Fibroblast of peridontal ligament (primary cell): ENCODE measurements around the gene IGSF9.

Experiments
- DNase-seq: peaks from one replicate; pipeline ENCODE4 v3.0.0-alpha.2; 2010; ENCODE audit errors: extremely low read depth

IGSF9 gene

DNA sequence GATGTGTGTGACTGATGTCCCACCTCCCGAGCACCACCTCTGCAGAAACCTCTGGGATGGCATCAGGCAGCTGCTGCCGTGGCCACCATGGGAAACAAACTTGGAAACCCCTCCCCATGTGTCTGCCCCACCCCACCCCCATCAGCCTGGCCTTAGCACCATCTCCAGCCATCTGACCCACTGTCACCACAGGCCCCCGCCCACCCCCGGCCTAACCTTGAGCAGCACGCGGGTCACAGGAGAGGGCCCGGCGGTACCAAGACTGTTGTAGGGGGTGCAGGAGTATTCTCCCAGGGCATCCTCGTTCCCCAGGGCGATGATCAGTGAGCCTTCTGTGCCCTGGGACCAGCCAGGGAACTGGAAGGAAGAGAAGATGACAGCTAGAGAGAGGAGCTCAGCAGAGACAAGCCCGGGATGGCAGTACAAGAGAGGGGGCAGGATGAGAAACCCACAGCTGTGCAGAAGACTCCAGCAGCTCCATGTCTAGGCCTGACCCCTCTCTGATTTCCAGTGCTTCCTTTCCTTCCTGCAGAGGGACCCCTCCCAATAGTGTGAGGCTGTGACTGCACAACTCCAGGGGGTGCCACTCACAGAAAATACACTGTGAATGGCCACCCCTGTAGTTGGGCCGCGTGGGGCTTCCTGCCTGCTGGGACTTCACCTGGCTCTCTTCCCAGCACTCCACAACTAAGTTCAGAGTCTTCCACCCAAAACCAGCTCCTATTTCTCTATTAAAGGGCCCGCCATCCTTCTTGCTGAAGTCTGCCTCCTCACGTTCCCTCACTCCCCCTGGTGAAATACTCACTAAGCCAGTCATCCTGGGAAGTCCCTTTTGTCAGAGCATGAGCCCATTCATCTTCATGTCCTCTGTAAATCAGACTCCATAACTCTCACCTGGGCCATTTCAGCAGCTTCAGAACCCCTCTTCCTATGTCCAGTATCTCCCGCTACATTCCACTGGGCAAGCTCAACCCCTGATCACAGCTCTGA is 12.8 kb downstream of the IGSF9 start:
- peak; percentile 27 for DNase-seq

GRCh38 chr1:159931795-159932173 is 13.6 kb downstream of the IGSF9 start:
- no peak for DNase-seq

DNA sequence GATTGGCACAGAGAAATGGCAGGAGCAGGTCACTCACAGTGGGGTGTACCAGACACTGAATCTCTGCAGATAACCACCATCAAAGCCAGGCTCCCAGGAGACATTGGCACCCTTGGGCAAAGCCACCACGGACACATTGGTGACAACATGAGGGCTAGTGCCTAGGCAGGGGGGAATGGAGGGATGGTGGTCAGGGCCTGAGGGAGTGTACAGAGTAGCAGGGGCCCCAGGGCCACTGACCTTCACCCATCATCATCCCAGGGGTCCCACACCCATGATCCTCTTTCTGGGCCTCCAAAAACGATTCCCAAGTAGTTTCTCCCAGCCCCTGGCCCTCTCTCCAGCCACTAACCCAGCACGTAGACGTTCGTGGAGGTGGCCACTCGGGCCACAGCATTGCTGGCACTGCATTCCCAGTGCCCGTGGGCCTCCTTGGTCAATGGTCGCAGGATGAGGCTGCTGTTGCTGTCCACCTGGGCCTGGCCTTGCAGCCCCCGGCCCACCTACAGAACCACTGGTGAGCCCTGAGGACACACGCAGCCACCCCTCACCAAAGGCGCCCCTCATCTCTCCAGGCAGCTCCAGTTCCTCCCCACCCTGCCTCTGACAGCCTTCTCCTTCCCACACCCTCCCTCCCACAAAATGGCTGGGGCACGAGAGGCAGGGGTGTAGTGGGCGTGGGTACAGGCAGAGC is 14.2 kb downstream of the IGSF9 start:
- no peak for DNase-seq

DNA sequence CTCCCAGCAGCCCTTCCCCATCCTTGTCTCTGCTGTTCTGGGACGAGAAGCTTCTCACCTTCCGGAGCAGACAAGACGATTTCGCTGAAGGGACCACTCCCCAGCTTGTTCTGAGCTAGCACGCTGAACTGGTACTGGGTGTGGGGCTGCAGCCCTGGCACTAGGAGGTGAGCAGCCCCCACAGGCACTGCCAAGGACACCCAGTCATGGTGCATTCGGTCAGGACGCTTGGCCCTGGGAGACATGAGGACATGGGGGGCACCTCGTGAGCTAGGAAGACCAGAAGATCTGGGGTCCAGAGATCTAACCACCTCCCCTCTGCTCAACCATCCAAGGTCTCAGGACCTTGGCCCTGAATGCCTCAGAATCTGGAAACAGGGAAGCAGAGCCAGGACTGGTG is 14.8 kb downstream of the IGSF9 start:
- DNase-seq: no peak

GRCh38 chr1:159930216-159930615 is 15.2 kb downstream of the IGSF9 start:
- DNase-seq: no peak

DNA sequence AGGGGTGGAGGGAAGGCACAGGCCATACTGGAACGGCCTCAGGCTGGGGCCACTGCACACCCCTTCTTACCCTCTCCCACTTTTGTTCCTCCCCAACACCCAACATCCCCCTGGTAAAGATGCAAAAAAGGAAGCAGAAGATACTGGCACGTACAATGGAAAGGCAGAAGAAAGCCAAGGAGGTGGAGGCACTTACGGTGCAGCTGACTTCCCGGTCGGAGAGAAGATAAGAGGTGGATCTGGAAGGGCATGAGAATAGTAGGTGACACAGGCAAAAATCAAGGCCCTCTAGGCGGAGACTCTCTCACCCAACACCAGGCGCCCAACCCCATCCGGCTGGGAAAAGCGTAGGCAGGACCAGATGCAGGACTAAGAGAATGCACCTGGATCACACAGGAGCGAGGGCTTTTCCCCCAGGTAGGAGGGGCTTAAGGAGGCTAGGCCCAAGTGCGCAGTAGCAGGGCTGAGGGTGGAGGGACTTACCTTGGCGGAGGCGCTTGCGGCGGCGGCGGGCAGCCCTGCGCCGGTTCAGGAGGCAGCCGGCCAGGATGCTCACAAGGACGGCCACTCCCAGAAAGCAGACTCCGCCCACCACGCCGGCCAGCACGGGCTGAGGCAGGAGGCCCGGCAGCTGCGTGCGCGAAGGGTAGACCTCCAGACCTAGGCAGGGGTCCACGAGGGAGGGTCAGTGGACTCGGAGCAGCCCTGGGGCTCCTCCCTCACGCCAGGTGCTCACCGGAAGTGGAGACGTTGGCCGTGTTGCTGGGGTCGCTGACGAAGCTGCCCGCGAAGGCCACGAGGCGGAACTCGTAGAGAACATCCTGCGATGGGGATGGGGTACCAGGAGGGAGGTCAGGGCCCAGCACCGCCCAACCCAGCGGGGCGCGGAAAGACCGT is 16.0 kb downstream of the IGSF9 start:
- DNase-seq: no peak

GRCh38 chr1:159928491-159929050 is 16.8 kb downstream of the IGSF9 start:
- DNase-seq: no peak

GRCh38 chr1:159927849-159928431 is 17.5 kb downstream of the IGSF9 start:
- no peak for DNase-seq

- DNase-seq: no peak
Measured at GRCh38 chr1:159927211-159927848, 18.1 kb downstream of the IGSF9 start.

- DNase-seq: no peak
Measured at GRCh38 chr1:159925719-159926078, 19.7 kb downstream of the IGSF9 start.

GRCh38 chr1:159924791-159925718 is 20.4 kb downstream of the IGSF9 start, which contains the start of gene TAGLN2:
Gene TAGLN2 (minus strand): TSS chr1:159925507. CDS start chr1:159920509, 4,998 bp downstream.
- peak; percentile 86 for DNase-seq

DNA sequence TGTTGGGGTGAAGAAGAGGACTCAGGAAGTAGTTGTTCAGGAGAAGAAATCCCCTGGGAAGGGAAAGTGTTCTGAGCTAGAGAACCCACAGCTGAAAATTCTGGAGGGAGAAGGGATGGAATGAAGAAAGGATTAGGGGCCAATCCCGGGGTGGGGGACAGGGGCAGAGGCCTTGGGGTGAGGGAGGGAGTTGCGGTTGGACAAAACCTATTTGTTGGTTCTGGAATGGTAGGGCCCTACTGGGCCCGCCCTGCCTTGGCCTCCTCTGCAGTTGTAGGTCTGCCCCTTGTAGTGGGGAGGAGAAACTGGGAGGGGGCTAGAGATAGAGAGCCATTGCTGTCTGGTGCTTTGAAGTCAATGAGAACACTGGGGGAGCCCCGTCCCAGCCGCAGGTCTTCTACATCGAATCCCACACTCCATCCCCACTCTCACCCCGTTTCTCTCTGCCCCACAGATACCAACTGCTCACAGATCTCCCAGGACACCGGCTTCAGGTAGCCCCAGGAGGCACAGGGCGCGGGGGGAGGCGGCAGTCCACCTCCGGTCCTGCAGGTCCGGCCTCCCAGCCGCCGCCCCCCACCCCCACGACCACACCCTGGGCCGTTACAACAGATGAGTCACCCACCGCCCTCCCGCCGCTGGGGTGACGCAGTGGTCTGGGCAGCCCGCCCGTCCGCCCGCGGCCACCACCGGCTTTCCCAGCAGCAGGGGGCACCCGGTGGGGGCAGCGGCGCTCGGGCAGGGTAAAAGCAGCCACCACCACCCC is 21.2 kb downstream of the IGSF9 start:
- peak; percentile 83 for DNase-seq

GRCh38 chr1:159923203-159924024 is 22.0 kb downstream of the IGSF9 start:
- DNase-seq: peak; percentile 68

DNA sequence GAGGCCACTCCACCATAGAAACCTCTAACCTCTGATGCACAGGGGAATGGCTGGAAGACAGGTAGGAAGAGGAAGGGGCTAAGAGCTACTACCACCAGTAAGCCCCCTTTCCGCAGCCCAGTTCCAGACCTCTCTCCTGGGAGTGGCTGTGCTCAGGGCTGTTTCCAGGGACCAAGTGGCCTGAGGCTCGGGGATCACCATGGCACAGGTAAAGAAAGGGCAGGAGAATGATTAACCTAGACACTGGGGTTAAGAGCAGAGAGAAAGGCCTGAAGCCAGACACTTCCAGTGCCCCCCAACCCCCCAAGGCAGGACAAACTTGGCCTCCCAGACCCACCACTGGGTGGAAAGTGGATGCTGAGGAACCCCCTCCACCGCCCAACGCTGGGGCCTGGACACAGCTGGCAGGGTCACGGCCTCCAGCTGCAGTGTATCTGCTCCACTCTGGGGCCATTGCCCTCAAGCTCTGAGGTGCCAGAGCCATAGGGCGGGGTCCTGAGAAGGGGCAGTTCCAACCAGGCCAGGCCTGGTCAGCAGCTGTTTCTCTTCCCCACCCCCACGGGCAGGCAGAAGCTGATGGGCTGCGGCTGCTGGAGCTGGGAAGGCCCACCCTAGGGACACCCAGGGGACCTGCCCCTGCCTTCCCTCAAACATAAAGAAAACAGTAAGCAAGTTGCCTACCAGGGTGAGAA is 22.8 kb downstream of the IGSF9 start:
- DNase-seq: no peak

GRCh38 chr1:159921700-159922504 is 23.5 kb downstream of the IGSF9 start:
- no peak for DNase-seq

- DNase-seq: no peak
Measured at GRCh38 chr1:159921251-159921650, 24.2 kb downstream of the IGSF9 start.
